Measurements from ENCODE around the gene ANO1. TPM values are rescaled to one million over a fixed set of nuclear protein-coding genes. Genes with fewer than 3 reads are reported as not detected.

Gene ANO1
- polyA plus RNA-seq, 1 of the 3 experiments (the other 2 are of a cell fraction) = not detected

DNA sequence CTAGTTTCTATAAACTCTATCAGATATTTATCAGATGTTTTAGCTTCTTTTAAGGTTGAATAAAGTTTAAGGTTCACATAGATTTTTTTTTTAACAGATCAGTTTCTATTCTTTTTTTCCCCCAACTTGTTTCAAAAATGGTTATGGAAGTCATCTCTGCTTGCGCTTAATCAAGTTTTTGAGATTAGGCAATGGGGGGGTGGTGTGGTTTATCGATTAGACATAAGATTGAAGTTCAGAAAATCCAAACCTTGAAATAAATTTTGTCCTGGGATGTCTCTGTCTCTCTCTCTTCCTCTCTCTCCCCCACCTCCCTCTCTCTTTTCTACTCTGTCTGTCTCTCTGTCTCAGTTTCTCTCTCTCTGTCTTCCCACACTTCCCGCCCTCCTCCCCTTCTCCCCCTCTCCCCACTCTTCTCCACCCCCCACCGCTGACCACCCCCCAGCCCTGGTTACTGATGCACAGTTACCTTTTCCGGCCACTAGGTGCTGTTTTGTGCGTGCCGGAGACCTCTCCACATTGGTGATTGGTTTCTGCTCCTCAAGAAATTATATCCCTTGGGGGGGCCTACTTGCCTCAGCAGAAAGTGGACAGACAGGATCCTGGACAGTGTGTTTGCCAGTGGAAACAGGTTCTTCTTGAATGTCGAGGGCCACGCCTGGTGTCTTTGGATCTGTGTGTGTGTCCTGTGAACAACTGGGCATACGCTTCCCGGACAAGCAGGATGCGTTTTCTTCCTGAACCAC lies 29.7 kb upstream of the ANO1 start:
- Histone ChIP-seq H3K9ac (no peak overlapping the region), H3K4me1 (ENCODE audit: control insufficient read depth in 1 of 2, insufficient read depth in 2 of 2, low read depth in 1 of 2, low read length in 1 of 2) (no peaks in the 10 kb centered on the region; a peak in 1 of 4 replicates), H3K36me3 (replicated peaks in 1 of 2; ENCODE audit: control insufficient read depth in 1 of 2, insufficient read depth in 2 of 2, low read length in 1 of 2) (no peaks in the 10 kb centered on the region), H3K9me2 (no peaks in the 10 kb centered on the region), H4K20me1 (ENCODE audit: insufficient read depth) (no peaks in the 10 kb centered on the region), H3K79me2 (ENCODE audit: insufficient read depth) (no peaks in the 10 kb centered on the region), H3K4me3 (ENCODE audit: low read depth in 2 of 2, low read length in 1 of 2) (no peak overlapping the region), H3K4me2 (no peak overlapping the region), H3K9me3 (peaks cover 9% of the 10 kb centered on the region), H3F3A (replicated peaks; ENCODE audit: insufficient read depth) (no peaks in the 10 kb centered on the region), H3K27me3 (ENCODE audit: insufficient read depth) (peaks cover 10% of the 10 kb centered on the region; the same call in 1 of the 2 replicates), H2AFZ (ENCODE audit: low read depth) (no peak overlapping the region), H3K27ac (ENCODE audit: low read depth in 2 of 2, low read length in 1 of 2) (no peak overlapping the region)
- no peak for TF ChIP-seq JUND (IDR thresholded peaks at IDR 0.05)
- TF ChIP-seq REST (IDR thresholded peaks at IDR 0.05; ENCODE audit: low read depth, low read length) = no peak
- no peak for TF ChIP-seq TAF1 (IDR thresholded peaks at IDR 0.05; ENCODE audit: borderline replicate concordance, low read depth, low read length)
- TF ChIP-seq GABPA (IDR thresholded peaks at IDR 0.05; ENCODE audit: low read depth) = no peak
- TF ChIP-seq FOXM1 (IDR thresholded peaks at IDR 0.05; ENCODE audit: low read depth) = no peak
- TF ChIP-seq USF1 (IDR thresholded peaks at IDR 0.05; ENCODE audit: borderline replicate concordance, low read depth) = no peak
- TF ChIP-seq EZH2phosphoT487 (IDR thresholded peaks at IDR 0.05; ENCODE audit: borderline replicate concordance, low read depth) = no peak
- no peak for TF ChIP-seq SMC3 (IDR thresholded peaks at IDR 0.05; ENCODE audit: low read depth, low read length)
- peak; percentile 34; the same call in 1 of the 2 replicates for TF ChIP-seq CTCF (IDR thresholded peaks at IDR 0.05)
- no peak for TF ChIP-seq FOSL2 (IDR thresholded peaks at IDR 0.05; ENCODE audit: borderline replicate concordance, low read depth)
- no peak for TF ChIP-seq NFIC (IDR thresholded peaks at IDR 0.05; ENCODE audit: borderline replicate concordance)
- no peak for TF ChIP-seq USF2 (IDR thresholded peaks at IDR 0.05; ENCODE audit: borderline replicate concordance, low read depth, low read length)
- TF ChIP-seq NRF1 (IDR thresholded peaks at IDR 0.05; ENCODE audit: low read depth, low read length) = no peak
- peak; percentile 26; the same call in 1 of the 2 replicates for TF ChIP-seq RAD21 (IDR thresholded peaks at IDR 0.05; ENCODE audit: low read length)
- TF ChIP-seq POLR2AphosphoS5 (IDR thresholded peaks at IDR 0.05; ENCODE audit: low read depth, low read length) = no peak
- TF ChIP-seq FOXJ3 (CRISPR knock-in tag; IDR thresholded peaks at IDR 0.05) = no peak
- peak; percentile 67 for DNase-seq
- CTCF ChIA-PET = interaction anchor here (0.5 to 1.8 kb wide), 12 partner anchors 9 to 311 kb away, joined by 3 to 5 read pairs (median 3); no protein-coding TSS in a partner anchor
- 15% methylated on average over 12 of the region's 12 CpGs for WGBS (ENCODE audit: low lambda C conversion rate)
- POLR2A ChIA-PET = no interaction called here
